NCI-H2171 (cell line): Measurements from ENCODE around the gene WDR5.
A peak's percentile ranks its signal among the peaks of the same experiment; 100 is the strongest.

Experiments used
- DNase-seq: peaks from one replicate; lab custom pipeline; 2025; lab: John Stamatoyannopoulos, UW

The WDR5 gene

DNA sequence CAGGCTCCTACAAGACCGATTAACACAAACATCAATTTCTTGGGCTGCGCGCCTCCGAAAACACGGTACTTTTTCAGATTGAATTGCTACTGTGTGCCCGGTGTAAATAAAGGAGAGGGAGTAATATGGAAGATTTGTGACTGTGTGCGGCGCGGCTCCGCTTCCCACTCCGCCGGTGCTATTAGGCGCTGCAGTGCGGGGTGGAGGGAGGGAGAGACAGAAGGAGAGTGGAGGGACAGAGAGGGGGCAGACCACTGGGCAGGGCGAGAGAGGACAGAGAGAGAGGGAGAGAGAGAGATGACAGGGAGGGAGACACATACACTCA is 53.2 kb downstream of the WDR5 start:
- DNase-seq = no peak

DNA sequence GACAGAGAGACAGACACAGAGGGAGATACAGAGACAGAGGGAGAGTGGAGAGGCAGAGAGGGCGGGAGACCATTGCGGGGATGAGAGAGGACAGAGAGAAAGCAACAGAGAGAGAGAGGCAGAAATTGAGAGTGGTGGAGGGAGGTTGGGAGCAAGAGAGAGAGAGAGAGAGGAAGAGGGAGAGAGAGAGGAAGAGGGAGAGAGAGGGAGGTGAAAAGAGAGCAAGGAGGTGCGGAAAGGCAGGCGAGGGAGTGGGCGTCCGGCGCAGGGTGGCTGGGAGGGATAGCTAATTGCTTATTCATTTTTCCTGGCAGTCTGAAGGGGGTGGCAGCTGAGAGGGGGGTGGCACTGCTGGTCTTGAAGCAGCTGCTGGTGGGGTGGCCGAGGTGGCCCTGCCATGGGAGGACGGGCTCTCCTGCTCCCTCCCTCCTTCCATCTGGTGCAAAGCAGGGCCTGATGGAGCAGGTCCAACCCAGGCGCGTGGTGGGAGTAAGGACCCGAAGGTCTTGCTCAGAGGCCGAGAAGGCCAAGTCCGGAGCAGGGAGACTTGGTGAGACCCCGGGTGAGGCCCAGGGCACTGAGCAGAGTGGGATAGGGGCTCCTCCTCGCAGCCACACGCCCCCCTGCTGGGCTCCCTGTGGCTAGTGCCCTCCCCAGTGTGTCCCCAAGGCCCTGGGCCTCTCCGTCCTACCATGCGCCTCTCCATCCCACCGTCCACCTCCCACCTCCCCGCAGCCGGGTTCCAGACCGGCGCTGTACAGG is 53.8 kb downstream of the WDR5 start:
- DNase-seq = no peak

DNA sequence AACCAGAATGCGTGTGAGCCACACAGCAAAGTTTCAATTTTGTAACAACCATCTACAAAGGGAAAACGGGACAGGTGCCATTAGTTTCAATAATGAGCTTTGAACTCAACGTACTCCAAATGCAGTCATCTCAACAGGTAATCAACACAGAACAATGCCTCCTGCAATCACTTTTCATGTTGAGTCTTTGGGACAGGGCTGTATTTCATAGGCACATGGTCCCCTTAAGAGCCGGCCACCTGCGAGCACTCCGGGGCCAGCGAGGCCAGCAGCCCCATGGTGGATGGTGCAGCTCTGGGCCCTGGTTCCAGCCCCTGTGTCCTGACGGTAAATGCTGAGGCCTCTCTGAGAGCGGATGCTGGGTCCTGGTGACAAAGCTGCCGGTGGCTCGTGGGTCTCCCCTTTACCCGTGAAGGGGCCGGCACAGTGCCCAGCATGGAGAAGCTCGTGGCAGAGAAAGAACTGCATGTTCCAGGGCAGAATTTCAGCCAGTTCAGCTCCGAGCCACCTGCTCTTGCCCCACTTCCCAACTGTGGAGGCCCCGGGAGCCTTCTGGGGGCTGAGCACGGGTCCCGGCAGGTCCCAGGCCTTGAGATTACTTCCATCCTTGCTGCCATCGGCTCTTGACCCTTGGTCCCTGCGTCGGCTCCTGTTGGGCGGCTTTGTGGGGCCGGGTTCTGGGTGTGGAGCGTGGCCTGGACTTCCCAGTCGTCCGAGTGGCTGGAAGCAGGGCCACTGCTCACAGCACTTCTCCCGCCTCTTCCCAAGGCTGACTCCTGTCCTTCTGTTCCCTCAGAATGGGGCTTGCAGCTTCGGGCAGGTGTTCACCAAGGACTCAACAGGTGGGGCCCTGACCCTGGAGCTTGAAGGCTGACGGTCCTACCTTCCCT is 54.6 kb downstream of the WDR5 start:
- no peak for DNase-seq

DNA sequence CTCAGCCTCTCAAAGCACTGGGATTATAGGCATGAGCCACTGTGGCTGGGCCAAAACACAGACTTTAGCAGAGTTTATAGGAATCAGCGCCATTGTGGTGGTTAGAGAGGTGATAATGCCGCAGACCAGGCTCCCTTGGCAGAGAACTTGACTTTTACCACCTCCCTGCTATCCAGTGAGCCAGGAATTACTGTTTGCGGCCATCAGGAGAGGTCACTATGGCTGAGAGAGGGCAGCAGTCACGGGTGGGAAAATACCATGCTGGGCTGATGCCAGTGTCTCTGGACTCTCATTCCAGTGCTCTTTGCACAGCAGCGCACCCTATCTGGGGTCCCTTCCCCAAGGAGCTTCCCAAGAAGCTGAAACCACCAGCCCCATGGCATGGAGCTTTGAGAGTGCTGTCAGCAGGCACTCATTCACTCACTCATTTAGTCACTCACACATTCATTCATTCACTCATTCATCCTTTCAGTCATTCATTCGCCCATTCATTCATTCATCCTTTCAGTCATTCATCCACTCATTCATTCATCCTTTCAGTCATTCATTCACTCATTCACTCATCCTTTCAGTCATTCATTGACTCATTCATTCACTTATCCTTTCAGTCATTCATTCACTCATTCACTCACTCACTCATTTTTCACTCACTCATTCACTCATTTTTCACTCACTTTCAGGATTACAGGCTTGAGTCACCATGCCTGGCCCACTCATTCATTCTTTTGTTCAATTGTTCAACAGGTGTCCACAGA is 55.8 kb downstream of the WDR5 start:
- DNase-seq = no peak

DNA sequence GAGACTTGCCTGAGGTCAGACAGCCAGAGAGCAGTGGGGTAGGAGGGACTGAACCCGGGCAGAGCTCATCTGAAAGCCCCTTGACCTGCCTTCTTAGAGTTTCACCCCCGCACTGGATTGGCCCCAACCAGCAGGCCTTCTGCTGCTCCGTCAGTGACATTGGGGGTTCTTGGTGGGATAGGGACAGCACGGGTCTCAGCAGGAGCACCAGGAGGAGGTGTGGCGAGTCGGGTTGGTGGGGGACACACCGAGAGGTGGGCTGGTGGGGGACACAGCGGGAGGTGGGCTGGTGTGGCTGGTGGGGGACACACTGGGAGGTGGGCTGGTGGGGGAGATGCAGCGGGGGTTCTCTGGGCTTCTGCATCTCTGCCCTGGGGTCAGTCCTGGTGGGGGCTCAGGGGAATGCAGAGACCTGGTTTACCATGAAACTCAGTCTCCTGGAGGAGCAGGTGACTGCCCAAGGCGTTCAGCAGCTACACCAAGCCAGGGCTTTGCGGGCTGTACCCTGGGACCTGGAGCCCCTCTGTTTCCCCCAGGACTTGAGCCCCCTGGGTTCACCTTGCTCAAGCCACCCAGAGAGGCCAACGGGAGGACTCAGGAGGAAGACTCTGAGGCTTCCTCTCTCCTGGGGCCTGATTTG is 56.5 kb downstream of the WDR5 start:
- DNase-seq = no peak

DNA sequence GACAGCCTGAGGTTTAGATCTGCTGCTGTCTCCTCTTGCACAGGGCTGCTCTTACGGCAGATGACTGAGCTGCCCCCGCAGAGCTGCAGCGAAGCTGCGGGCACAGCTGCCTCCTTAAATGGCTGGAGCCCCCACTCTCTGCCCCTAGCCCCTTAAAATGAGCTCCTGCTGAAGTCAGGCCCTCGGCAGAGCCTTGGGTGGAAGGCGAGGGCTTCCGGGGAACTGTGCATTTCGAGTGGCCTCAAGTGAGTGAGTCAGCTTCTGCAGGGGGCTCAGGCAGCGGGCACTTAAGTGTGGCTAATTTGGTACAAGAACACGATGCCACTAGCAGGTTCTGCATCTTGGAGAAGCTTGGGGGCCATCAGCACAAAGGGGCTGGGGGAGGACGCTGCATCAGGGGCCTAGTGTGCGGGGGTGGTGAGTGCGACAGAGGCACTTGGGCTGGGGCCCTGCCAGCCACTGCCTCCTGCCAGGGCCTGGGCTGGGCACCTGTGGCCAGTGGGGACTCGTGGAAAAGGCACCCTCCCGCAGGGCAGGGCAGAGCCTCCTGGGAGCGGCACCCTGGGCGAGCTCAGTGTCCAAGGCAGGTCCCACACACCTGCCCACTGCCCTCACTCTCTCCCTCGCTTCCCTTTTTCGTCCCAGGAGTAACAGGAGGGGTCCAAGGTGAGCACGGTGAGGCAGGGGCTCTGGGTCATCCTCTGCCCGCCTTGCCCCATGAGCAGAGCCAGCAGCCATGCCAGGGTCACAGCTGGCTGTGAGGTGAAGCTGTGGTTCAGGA is 57.3 kb downstream of the WDR5 start:
- DNase-seq = no peak

DNA sequence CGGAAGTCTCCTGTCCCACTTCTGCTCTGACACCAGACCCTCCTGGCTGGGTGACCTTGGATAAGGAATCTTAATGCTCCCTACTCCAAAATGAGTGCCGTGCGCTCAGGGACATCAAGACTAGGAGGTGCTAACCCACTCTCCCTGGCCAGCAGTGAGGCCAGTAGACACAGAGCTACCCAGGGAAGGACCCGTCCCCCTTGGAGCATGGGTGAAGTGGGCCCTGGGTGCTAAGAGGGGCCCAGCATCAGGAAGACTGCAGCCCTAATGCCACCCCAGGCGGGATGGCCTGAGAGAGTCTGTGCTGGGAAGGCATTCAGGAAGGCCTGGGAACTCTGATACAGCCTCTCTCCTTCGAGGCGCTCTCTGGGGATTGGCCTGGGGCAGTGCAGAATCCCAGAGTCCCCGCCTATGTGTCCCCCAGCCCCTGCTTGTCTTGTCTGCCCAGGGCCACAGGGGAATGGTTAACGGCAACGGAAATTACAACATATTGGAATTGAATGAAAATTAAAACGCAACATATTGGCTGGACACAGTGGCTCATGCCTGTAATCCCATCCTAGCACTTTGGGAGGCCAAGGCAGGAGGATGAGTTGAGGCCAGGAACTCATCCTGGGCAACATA is 58.1 kb downstream of the WDR5 start:
- no peak for DNase-seq

DNA sequence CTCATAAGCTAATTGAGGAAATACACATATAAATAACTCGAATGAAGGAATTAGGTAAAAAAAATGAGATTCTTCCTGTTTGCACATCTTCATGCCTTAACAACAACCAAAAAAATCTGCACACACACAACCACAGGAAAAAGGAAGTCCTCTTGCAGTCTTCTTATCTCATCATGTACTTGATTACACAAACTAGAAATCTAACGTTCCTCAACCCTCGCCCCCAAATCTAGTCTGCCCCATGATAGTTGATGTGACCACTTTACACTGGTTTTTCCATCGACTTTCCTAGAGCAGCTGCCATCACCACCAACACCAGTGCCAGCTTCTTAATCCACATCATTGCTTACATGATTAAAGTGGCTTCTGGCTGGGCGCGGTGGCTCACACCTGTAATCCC is 59.7 kb downstream of the WDR5 start:
- no peak for DNase-seq

DNA sequence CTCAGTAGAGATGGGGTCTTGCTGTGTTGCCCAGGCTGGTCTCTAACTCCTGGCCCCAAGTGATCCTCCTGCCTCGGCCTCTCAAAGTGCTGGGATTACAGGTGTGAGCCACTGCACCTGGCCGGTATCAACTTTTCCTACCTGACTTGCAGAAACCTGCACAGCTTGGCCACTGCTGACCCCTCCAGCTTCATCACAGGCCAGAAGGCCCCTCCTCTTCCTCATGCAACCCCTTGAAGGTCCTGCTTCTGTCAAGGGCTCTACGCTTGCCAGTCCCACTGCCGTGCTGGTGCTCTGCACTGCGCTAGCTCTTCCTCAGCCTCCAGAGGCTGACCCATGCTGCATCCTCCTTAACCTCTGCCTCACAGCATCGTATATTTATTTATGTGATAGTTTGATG is 61.0 kb downstream of the WDR5 start:
- DNase-seq = no peak

DNA sequence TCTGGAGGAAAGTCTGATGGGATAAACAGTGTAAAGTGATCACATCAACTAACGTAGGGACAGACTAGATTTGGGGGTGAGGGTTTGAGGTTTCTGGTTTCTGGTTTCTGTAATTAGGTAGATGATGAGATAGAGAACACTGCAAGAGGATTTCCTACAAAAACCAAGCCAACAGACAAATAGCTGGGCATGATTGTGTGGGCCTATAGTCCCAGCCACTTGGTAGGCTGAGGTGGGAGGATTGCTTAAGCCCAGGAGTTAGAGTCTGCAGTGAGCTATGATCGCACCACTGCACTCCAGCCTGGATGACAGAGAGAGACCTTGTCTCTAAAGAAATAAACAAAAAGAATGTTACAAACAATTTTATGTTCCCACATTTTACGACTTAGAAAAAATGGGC is 62.9 kb downstream of the WDR5 start:
- no peak for DNase-seq

DNA sequence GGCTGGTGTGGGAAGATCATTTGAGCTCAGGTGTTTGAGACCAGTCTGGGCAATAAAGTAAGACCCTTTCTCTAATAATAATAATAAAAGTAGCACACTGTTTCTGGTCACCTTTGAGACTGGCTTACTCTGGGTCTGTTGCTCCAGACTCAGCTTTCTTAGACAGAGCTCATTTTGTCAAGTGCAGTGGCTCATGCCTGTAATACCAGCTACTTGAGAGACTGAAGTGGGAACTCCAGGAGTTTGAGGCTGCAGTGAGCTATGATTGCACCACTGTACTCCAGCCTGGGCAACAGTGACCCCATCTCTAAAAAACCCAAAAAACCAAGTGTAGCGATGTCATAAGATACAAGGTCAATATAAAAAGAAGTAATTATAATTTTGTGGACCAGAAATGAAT is 64.8 kb downstream of the WDR5 start:
- DNase-seq = no peak

DNA sequence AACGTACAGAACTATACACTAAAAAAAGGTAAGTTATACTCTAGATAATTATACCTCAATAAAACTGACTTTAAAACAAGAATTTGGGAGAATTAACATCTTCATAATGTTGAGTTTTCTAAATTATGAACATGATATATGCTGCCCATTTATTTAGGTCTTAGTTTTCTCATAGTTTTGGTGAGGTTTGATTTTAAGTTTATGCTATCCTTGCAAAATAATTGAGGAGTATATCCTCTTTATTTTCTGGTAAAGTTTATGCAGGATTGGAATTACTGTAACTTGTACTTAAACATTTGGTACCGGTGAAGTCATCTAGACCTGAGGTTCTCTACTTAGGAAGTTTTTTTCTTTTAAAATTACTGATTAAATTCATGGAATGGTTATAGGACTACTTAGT is 67.3 kb downstream of the WDR5 start:
- DNase-seq = no peak

DNA sequence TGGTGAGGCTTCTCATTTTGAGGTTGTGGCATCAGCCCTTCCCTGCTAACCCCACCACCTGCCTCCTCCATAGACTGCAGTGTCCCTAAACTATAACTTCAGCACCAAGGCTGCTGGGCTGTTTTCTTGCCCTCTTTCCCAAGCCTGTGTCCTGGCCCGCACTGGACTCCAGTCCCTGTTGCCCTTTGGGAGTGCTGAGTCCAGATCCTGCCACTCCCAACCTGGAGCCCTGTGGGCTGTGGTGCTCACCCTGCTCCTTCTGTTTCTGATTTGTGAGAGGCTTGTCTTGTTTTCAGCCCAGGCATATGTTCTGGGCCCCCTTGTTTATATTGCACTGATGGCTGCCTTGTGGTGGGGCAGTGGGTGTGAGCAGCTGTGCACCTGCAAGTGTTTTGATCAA is 68.2 kb downstream of the WDR5 start:
- DNase-seq = no peak

DNA sequence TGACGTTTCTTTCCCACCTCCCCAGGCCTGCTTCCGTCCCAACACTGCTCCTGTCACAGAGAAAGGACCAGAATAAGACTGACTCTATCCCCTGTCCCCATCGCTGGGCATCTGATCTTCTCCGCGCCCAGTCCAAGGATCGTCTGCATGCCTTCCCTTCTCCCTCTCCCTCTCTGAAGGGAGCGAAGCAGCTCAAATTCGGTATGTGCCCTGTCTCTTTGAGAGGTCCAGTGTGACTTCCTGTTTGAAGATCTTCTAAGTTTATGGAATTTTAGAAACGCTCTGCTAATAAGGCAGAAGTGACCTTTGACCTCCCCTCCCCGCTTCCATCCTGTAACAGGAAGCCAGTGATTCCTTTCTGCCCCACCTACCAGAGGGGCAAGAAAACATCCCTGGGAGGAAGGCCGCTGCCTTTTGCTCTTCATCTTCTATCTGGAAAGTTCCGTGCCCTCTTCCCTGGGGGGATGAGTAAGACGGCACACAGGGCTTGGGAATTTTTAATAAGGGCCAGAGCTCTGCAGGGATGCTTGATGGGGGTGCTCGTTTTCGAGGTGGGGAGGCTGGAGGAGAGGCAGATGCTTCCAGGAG is 69.2 kb downstream of the WDR5 start:
- no peak for DNase-seq

DNA sequence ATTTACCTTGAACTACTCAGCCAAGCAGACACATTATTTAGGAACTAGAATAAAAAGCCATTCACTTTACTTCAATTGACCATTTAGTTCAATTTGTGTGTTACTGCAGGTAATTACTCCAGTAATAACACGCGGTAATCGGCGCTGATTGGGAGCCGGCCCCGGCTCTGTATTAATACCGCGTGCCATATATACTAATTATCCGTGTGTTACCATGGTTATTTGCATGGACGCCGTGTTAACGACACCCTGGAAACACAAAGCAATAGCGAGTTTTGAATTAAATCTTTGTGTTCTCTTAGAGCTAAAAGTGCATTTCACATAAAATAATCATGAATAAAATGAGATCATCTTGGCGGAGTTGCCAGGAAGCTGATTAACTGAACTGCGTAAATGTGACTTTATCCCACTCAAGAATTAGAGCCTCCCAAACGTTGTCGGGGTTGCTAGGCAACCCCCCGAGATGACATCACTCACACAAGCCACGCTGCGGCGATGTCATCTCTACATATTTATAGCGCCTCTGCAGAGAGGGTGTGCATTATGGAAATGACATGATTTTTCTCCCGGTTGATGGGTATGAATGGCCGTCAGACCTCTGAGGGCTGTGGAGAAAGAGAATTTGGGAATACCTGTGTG is 69.9 kb downstream of the WDR5 start:
- DNase-seq = peak; percentile 65

DNA sequence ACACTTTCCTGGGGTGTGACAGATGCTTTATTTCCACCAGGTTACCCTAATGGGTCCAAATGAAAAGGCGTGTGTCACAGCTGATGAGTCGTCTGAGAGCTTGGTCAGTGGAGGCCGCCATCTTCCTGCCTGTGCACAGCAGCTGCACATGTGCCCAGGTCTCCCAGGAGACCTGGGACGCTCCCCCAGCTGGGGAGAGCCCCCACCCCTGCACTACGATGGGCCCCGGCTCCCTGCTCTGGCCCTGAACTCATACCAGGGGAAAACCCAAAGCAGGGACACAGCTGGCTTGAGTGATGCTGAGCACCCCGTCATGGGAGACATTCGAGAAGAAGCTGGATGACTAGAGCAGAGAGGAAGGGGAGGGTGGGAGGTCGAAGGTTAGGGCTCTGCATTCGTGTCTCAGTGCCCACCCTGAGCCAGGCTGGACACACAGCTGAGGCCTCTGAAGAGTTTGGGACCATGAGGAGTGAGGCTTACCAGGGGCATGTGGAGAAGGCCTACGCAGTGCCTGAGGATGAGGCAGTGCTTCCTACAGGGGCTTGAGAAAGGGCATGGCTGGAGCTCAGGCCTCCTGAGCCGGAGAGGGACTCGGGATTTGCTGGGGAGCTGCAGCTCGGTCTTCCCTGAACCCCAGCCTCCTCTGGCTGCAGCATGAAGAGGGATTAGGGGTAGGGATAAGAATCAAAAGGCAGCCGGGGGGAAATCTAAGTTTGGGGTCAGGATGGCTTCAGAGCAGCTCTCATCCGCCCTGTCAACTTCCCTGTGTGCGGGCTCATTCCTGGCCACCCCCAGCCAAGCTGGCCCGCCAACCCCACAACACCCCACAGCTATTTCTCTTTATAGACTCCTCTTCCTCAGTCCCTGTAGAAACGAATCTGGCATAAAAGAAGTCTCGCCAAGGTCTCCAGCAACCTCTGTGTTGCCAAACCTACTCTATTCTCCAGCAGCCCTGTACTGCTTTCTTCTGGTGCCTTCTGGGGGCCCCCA is 70.7 kb downstream of the WDR5 start:
- DNase-seq = peak; percentile 65

DNA sequence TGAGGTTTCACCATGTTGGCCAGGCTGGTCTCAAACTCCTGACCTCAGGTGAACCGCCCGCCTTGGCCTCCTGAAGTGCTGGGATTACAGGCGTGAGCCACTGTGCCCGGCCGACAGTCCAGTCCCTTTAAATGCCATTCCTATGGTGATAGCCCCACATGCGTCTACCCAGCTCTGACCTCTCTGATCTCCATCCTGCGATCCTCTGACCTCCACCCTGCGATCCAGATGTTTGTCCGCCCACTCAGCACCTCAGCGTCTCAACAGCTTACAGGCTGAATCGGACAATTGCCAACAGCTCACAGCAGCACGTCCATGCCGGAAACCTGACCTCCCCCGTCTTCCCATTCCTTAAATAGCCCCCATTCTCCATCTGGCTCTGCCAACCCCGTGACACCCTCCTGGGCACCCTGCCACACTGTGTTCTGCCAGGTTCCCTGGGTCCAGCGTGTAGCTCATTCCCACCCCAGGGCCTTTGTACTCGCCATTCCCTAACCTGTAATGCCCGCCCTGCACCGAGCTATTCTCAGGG is 72.5 kb downstream of the WDR5 start:
- DNase-seq = no peak

DNA sequence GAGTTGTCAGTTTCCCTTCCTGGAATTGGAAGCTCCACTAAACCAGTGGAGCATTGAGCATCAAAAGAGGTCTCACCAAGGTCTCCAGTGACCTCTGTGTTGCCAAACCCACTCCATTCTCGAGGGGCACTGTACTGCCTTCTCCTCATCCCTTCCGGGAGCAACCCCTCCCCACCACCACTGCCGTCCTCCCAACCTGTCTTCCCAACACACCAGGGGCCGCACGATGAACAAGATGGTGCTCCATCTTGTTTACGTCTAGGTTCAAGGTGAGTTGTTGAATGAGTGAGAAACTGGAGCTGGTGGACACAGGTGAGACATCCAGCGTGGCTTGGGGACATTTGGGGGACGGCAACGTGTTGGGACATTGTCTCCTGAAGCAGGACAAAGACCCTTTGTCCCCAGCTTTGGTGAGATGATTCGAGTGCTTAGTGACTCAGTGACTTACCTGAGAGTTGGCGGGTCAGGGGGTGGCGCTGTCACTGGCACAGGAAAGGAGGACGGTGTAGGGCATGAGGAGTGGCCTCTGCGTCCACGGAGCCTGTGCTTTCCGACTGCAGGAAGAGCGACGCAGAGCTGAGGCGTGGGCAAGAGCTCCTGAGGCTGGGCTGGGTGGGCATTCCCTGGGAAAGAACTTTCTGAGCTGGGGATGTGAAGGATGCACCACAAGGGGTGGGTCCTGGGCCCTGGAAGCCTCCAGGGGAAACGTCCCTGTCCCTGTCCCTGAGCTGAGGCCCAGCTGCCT is 73.3 kb downstream of the WDR5 start:
- no peak for DNase-seq
